H9 (cell line): Measurements from ENCODE around the gene SUFU. TPM values are rescaled to one million over a fixed set of nuclear protein-coding genes. Genes with fewer than 3 reads are reported as not detected.

Source experiments
- DNase-seq: peaks from one replicate; pipeline ENCODE4 v3.0.0-alpha.2; 2017
- H2AFZ ChIP-seq: one replicate; pipeline ENCODE4 v1.6.1; 2013; ENCODE audit warnings: mild to moderate bottlenecking, low read length, control low read depth, moderate library complexity
- H2AK5ac ChIP-seq: 2 replicates; pipeline ENCODE4 v1.6.1; 2013; ENCODE audit warnings: low read length, control low read depth, mixed read lengths; ENCODE audit not compliant: insufficient read length
- H2BK120ac ChIP-seq: one replicate; pipeline ENCODE4 v1.6.1; 2013; ENCODE audit warnings: low read depth, mild to moderate bottlenecking, low read length, control low read depth, inconsistent platforms; ENCODE audit not compliant: poor library complexity, severe bottlenecking
- H2BK12ac ChIP-seq: 2 replicates; pipeline ENCODE4 v1.6.1; 2013; ENCODE audit warnings: low read length, control low read depth, mixed read lengths, low read depth; ENCODE audit not compliant: insufficient read length
- H2BK15ac ChIP-seq: 2 replicates; pipeline ENCODE4 v1.6.1; 2013; ENCODE audit warnings: low read depth, low read length, control low read depth
- H2BK20ac ChIP-seq: one replicate; pipeline ENCODE4 v1.6.1; 2013; ENCODE audit warnings: low read depth, mild to moderate bottlenecking, low read length, control low read depth, inconsistent platforms; ENCODE audit not compliant: poor library complexity, severe bottlenecking
- H2BK5ac ChIP-seq: 2 replicates; pipeline ENCODE4 v1.6.1; 2013; ENCODE audit warnings: low read length, control low read depth, mixed read lengths; ENCODE audit not compliant: insufficient read length
- H3K14ac ChIP-seq: 2 replicates; pipeline ENCODE4 v1.6.1; 2013; ENCODE audit warnings: low read length, control low read depth; ENCODE audit not compliant: insufficient read depth
- H3K18ac ChIP-seq: 2 replicates; pipeline ENCODE4 v1.6.1; 2013; ENCODE audit warnings: low read depth, mild to moderate bottlenecking, mixed read lengths, low read length, control low read depth; ENCODE audit not compliant: insufficient read length
- H3K23ac ChIP-seq: 2 replicates; pipeline ENCODE4 v1.6.1; 2013; ENCODE audit warnings: low read length, control low read depth, mixed read lengths, low read depth; ENCODE audit not compliant: insufficient read length
- H3K23me2 ChIP-seq: 2 replicates; pipeline ENCODE4 v1.6.1; 2013; ENCODE audit warnings: low read depth, mild to moderate bottlenecking, mixed read lengths, low read length, control low read depth; ENCODE audit not compliant: insufficient read length, poor library complexity, severe bottlenecking
- H3K27ac ChIP-seq: 2 replicates; pipeline ENCODE4 v1.5.1; 2013; ENCODE audit warnings: low read length, control low read depth, mixed read lengths, low read depth; ENCODE audit not compliant: insufficient read length
- H3K27me3 ChIP-seq: 2 replicates; pipeline ENCODE4 v1.6.1; 2013; ENCODE audit warnings: low read length, control low read depth, inconsistent platforms; ENCODE audit not compliant: insufficient read depth
- H3K4ac ChIP-seq: 2 replicates; pipeline ENCODE4 v1.6.1; 2013; ENCODE audit warnings: low read depth, mild to moderate bottlenecking, control low read depth, inconsistent platforms, low read length, moderate library complexity
- H3K4me1 ChIP-seq: 2 replicates; pipeline ENCODE4 v1.6.1; 2013; ENCODE audit warnings: low read length, control low read depth, inconsistent platforms; ENCODE audit not compliant: insufficient read depth
- H3K4me2 ChIP-seq: 2 replicates; pipeline ENCODE4 v1.6.1; 2013; ENCODE audit warnings: low read length, control low read depth, mixed read lengths; ENCODE audit not compliant: insufficient read length, insufficient read depth
- H3K56ac ChIP-seq: 2 replicates; pipeline ENCODE4 v1.6.1; 2013; ENCODE audit warnings: low read depth, mild to moderate bottlenecking, mixed read lengths, low read length, control low read depth; ENCODE audit not compliant: insufficient read length
- H3K79me1 ChIP-seq: 2 replicates; pipeline ENCODE4 v1.6.1; 2013; ENCODE audit warnings: low read depth, mild to moderate bottlenecking, moderate library complexity, low read length, control low read depth, inconsistent platforms; ENCODE audit not compliant: insufficient read depth, poor library complexity, severe bottlenecking
- H3K79me2 ChIP-seq: 2 replicates; pipeline ENCODE4 v1.6.1; 2013; ENCODE audit warnings: low read length, control low read depth, inconsistent platforms; ENCODE audit not compliant: insufficient read depth
- H3K9ac ChIP-seq: 2 replicates; pipeline ENCODE4 v1.6.1; 2013; ENCODE audit warnings: low read length, control low read depth, mixed read lengths; ENCODE audit not compliant: insufficient read length; ENCODE audit errors: extremely low read depth
- H3K9me3 ChIP-seq: one replicate; pipeline ENCODE4 v1.6.1; 2013; ENCODE audit warnings: low read depth, low read length, inconsistent platforms; ENCODE audit not compliant: control insufficient read depth
- H3T11ph ChIP-seq: one replicate; pipeline ENCODE4 v1.6.1; 2013; ENCODE audit warnings: mild to moderate bottlenecking, low read length, control low read depth, inconsistent platforms
- H4K20me1 ChIP-seq: one replicate; pipeline ENCODE4 v1.6.1; 2013; ENCODE audit not compliant: control insufficient read depth, insufficient read length, insufficient read depth
- H4K5ac ChIP-seq: 2 replicates; pipeline ENCODE4 v1.6.1; 2013; ENCODE audit warnings: low read depth, mild to moderate bottlenecking, mixed read lengths, low read length, control low read depth; ENCODE audit not compliant: insufficient read length
- H4K8ac ChIP-seq: replicated peaks from 2 replicates; pipeline ENCODE4 v1.6.1; 2013; ENCODE audit warnings: low read length, control low read depth, mixed read lengths, low read depth; ENCODE audit not compliant: insufficient read length
- H4K91ac ChIP-seq: 2 replicates; pipeline ENCODE4 v1.6.1; 2013; ENCODE audit warnings: low read depth, mild to moderate bottlenecking, moderate library complexity, mixed read lengths, low read length, control low read depth; ENCODE audit not compliant: insufficient read length
- H3K27ac Mint-ChIP-seq, 3 experiments: 2 replicates in 2 of 3; 3 replicates in 1 of 3; pipeline ENCODE4 v1.8.0; 2020 to 2021; ENCODE audit warnings: mixed read lengths in 3 of 3, mild to moderate bottlenecking in 1 of 3, moderate library complexity in 1 of 3
- H3K27me3 Mint-ChIP-seq: 2 replicates; pipeline ENCODE4 v1.8.0; 2021; ENCODE audit warnings: low read depth, mild to moderate bottlenecking, moderate library complexity, mixed read lengths
- H3K36me3 Mint-ChIP-seq, 3 experiments: 2 replicates in 2 of 3; 3 replicates in 1 of 3; pipeline ENCODE4 v1.8.0; 2020 to 2021; ENCODE audit warnings: low read depth in 3 of 3, mixed read lengths in 3 of 3; ENCODE audit not compliant: insufficient read depth in 1 of 3
- H3K4me1 Mint-ChIP-seq, 2 experiments: 2 replicates each; pipeline ENCODE4 v1.8.0; 2020; ENCODE audit warnings: mixed read lengths in 2 of 2
- H3K4me3 Mint-ChIP-seq, 2 experiments: 2 replicates in 1 of 2; 3 replicates in 1 of 2; pipeline ENCODE4 v1.8.0; 2020 to 2021; ENCODE audit warnings: mild to moderate bottlenecking in 2 of 2, mixed read lengths in 2 of 2, moderate library complexity in 1 of 2
- H3K9me3 Mint-ChIP-seq, 2 experiments: 2 replicates in 1 of 2; 3 replicates in 1 of 2; pipeline ENCODE4 v1.8.0; 2020; ENCODE audit warnings: mild to moderate bottlenecking in 2 of 2, mixed read lengths in 2 of 2, moderate library complexity in 1 of 2
- CTCF ChIP-seq: fragments of 200-600 bp; sonication (generic); conservative IDR thresholded peaks from 3 replicates; pipeline ENCODE4 v1.8.0; 2021; ENCODE audit warnings: antibody characterized with exemption, mild to moderate bottlenecking
- WGBS: extraction: QIAGEN DNeasy Blood & Tissue Kit; methylation state at CpG from one replicate; pipeline ENCODE4 v1.1.7; 2013; ENCODE audit warnings: missing lambda C conversion rate, low lambda C conversion rate, mixed read lengths; ENCODE audit not compliant: insufficient read length; ENCODE audit errors: extremely low coverage; 5-methylcytosine and 5-hydroxymethylcytosine counted together
- total RNA-seq: library from RNA; stranded (reverse); gene quantifications from 2 replicates; pipeline ENCODE4 v1.2.1, GENCODE V29; 2021

Gene SUFU
- total RNA-seq, 1 experiment from 2014 or later, result 9.5 TPM

DNA sequence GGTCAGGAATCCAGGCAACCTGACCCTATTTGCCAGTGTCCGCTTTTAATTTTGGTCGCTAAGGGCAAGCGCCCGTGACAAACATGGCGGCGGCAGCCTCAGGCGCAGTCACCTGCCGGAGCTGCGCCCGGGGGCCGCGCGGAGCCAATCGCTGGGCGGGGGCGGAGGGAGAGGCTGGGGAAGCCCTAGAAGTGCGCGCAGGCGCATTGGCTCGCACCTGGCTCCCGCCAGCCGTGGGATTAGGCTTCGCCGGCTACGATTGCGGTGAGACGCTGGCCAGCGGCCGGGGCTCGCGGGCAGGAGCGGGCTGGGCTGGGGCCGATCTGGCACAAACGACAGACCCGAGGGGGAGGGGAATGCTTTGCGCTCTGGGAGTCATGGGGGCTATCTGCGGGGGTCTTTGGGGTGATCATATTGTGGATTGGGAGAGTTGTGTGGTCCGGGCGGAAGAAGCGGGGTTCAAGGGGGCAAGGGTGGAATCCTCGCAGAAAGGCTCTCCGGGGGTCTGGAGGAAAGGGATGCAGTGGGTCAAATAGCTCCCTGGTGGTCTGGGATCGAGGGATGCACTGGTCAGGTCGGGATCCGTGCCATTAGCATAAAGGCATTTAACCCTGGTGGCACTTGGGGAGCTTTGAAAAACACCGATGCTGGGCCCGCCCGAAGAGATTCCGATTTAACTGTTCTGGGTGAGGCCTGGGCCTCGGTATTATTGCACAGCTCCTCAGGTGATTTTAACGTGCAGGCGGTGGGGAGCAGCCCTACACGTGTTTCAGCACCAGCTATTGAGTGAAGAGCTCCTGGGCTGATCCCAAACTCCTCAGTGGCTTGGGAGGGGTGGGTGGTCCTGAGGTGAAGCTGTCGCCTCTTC lies 42.4 kb upstream of the SUFU start:
- Histone ChIP-seq H3T11ph (peak overlapping the region; percentile 81), H3K56ac (no peak overlapping the region), H2AK5ac (no peak overlapping the region), H2BK15ac (no peak overlapping the region), H2BK5ac (peak overlapping the region; percentile 32), H3K23me2 (peaks cover 10% of the 10 kb centered on the region), H3K23ac (no peak overlapping the region), H2BK20ac (peak overlapping the region; percentile 76), H3K9ac (peak overlapping the region; percentile 68), H4K20me1 (no peaks in the 10 kb centered on the region), H3K79me2 (no peaks in the 10 kb centered on the region), H3K27ac (peak overlapping the region; percentile 16), H3K79me1 (no peaks in the 10 kb centered on the region), H3K18ac (peak overlapping the region; percentile 90), H3K4me2 (peak overlapping the region; percentile 83), H3K4ac (peak overlapping the region; percentile 29; the same call in 1 of the 2 replicates), H2AFZ (peak overlapping the region; percentile 53), H3K14ac (peak overlapping the region; percentile 91; the same call in 1 of the 2 replicates), H4K8ac (no peak overlapping the region), H4K5ac (peak overlapping the region; percentile 80), H2BK120ac (peak overlapping the region; percentile 84), H3K9me3 (no peaks in the 10 kb centered on the region), H3K4me1 (peaks cover 3% of the 10 kb centered on the region), H4K91ac (no peak overlapping the region), H2BK12ac (no peak overlapping the region), H3K27me3 (no peaks in the 10 kb centered on the region)
- Mint-ChIP-seq H3K27ac (peak overlapping the region; percentile 79 to 97 (median 91); a peak in 6 of 7 replicates), H3K27me3 (peaks cover 16% of the 10 kb centered on the region), H3K9me3 (no peaks in the 10 kb centered on the region), H3K4me3 (peak overlapping the region; percentile 76 to 95), H3K4me1 (peaks cover 41 to 51% of the 10 kb centered on the region in 2 experiments), H3K36me3 (peaks cover 0 to 4% (median 2%) of the 10 kb centered on the region in 3 experiments; a peak in 3 of 7 replicates)
- WGBS, result no CpG with 5 or more reads among the region's 54 CpGs
- DNase-seq, result peak; percentile 95
- no peak for TF ChIP-seq CTCF
